Coronary artery (tissue), 2 donors: ENCODE results near the gene IL36RN.

ENCODE experiments used
- DNase-seq: peaks from one replicate; pipeline ENCODE4 v3.0.0-alpha.2; 2017; ENCODE audit warnings: low spot score
- H3K27ac ChIP-seq, 2 donors: fragments of 200-600 bp; sonication (generic); one replicate each; pipeline ENCODE4 v1.5.1; 2016 to 2019
- H3K4me3 ChIP-seq: fragments of 200-600 bp; sonication (generic); 2 replicates; pipeline ENCODE4 v1.5.1; 2016; ENCODE audit warnings: mild to moderate bottlenecking, moderate library complexity
- TF ChIP-seq, protein P1 (sequence below): fragments of 200-600 bp; sonication (generic); IDR thresholded peaks from one replicate; pipeline ENCODE4 v1.5.1; 2019; ENCODE audit warnings: antibody characterized with exemption

Gene IL36RN

GRCh38 chr2:113039719-113040118 is 19.3 kb upstream of the IL36RN start:
- TF ChIP-seq, protein P1, sequence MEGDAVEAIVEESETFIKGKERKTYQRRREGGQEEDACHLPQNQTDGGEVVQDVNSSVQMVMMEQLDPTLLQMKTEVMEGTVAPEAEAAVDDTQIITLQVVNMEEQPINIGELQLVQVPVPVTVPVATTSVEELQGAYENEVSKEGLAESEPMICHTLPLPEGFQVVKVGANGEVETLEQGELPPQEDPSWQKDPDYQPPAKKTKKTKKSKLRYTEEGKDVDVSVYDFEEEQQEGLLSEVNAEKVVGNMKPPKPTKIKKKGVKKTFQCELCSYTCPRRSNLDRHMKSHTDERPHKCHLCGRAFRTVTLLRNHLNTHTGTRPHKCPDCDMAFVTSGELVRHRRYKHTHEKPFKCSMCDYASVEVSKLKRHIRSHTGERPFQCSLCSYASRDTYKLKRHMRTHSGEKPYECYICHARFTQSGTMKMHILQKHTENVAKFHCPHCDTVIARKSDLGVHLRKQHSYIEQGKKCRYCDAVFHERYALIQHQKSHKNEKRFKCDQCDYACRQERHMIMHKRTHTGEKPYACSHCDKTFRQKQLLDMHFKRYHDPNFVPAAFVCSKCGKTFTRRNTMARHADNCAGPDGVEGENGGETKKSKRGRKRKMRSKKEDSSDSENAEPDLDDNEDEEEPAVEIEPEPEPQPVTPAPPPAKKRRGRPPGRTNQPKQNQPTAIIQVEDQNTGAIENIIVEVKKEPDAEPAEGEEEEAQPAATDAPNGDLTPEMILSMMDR = no peak
- Histone ChIP-seq H3K4me3 (no peak overlapping the region), H3K27ac (no peak overlapping the region)
- DNase-seq = no peak

- no peak overlapping the region for H3K27ac ChIP-seq
- no peak for DNase-seq
- TF ChIP-seq, protein P1 = no peak
- H3K4me3 ChIP-seq = no peak overlapping the region
Observed at GRCh38 chr2:113041871-113042270, 17.1 kb upstream of the IL36RN start.

- TF ChIP-seq, protein P1 = no peak
- Histone ChIP-seq H3K4me3 (no peak overlapping the region), H3K27ac (no peak overlapping the region)
- no peak for DNase-seq
Observed at GRCh38 chr2:113046465-113046864, 12.5 kb upstream of the IL36RN start.

DNA sequence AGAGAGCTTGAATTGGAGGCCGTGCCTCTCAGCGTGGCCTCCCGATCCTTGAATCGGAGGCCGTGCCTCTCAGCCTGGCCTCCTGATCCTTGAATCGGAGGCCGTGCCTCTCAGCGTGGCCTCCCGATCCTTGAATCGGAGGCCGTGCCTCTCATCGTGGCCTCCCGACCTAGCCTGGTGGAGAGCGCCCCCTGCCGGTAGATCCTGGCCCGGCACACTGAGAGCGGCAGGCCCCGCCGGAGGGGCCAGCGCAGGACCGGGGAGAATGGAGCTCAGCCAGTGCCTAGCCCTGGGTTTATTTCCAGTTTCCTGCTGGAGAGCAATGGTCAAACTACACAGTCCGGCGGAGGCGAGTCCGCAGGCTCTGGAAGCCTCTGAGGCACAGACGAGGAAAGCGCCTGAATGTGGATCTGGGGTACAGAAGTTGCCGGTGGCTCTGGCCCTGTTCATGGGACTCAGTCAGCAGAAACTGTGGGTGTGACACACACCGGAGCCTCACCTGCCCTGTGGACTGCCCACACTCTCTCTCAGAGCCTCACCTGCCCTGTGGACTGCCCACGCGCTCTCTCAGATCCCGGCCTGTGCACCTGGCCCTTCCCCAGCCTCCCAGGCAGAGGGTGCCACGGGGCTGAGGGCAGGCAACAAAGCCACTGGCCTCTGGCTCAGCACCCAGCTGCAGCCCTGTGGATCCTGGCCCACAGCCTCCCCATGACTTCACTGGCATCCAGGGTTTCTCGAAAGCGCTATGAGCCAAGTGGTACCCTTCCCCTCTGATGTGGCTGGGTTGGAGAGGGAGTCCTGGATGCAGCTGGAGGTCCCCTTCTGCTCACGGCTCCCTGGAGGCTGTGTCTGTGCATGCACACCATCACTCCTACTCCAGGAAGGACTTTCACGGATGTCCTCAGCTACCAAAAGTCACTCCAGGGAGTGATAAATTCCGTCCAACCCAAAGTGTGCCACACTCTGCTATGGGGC is 7.8 kb upstream of the IL36RN start:
- H3K27ac ChIP-seq = no peak overlapping the region
- DNase-seq = no peak
- TF ChIP-seq, protein P1 = no peak
- H3K4me3 ChIP-seq = no peak overlapping the region

DNA sequence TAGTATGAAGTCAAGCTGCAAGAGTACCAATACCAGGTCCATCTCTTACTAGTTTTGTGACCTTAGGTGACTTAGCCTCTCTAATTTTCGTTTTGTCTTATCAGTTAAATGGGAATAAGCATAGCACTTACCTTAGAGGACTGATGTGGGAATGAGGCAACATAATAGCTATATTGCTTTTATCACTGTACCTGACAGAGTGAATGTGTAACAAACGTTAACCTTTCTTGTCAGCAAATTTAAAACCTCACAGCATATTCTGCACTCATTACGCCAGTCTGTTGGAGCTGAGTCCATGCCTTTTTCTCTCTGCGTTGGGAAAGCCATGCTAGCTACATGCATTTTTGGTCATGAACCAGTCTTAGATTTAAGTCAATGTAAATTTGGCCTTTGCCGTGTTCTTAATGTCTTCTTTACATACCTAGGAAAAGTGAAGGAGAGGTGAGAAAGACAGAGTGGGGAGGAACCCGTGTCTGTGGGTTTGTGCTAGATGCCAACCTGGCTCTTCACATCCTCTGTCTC is 6.5 kb upstream of the IL36RN start, which contains the start of gene IL36B:
Gene IL36B (minus strand): TSS at position 472 of the 522 bp plus-strand sequence.
- TF ChIP-seq, protein P1 = no peak
- Histone ChIP-seq H3K4me3 (no peak within 1 kb of the TSS), H3K27ac (no peak within 1 kb of the TSS)
- DNase-seq = no peak

- TF ChIP-seq, protein P1 = no peak
- H3K27ac ChIP-seq = no peak overlapping the region
- no peak overlapping the region for H3K4me3 ChIP-seq
- DNase-seq = no peak
Observed at GRCh38 chr2:113053666-113054065, 5.3 kb upstream of the IL36RN start.
